Neural cell (in vitro differentiated cells): ENCODE data around the gene C14orf119. TPM values are rescaled to one million over a fixed set of nuclear protein-coding genes. Genes with fewer than 3 reads are reported as not detected.

Experiments
- H2AFZ ChIP-seq: fragments of 200-600, 300-800 bp; sonication (generic), shearing (Covaris generic); 2 replicates; pipeline ENCODE4 v1.6.0; 2014; ENCODE audit warnings: low read depth, mild to moderate bottlenecking, antibody characterized with exemption, low read length, moderate library complexity
- H3F3A ChIP-seq: fragments of 200-600 bp; shearing (Covaris generic); 2 replicates; pipeline ENCODE4 v1.6.1; 2016; ENCODE audit warnings: mild to moderate bottlenecking, moderate library complexity, mixed read lengths, antibody characterized with exemption, low read length; ENCODE audit not compliant: insufficient read depth, poor library complexity, severe bottlenecking
- H3K27ac ChIP-seq: fragments of 200-600, 300-800 bp; sonication (generic), shearing (Covaris generic); 2 replicates; pipeline ENCODE4 v1.5.1; 2014; ENCODE audit warnings: mild to moderate bottlenecking, low read length, moderate library complexity
- H3K27me3 ChIP-seq: fragments of 300-800, 200-600 bp; sonication (generic), shearing (Covaris generic); 2 replicates; pipeline ENCODE4 v1.6.0; 2014; ENCODE audit warnings: mild to moderate bottlenecking, low read depth, low read length, moderate library complexity; ENCODE audit not compliant: insufficient read depth
- H3K36me3 ChIP-seq: fragments of 300-800, 200-600 bp; sonication (generic), shearing (Covaris generic); 2 replicates; pipeline ENCODE4 v1.5.1; 2014; ENCODE audit warnings: mild to moderate bottlenecking, antibody characterized with exemption, low read length, moderate library complexity; ENCODE audit not compliant: insufficient read depth
- H3K4me2 ChIP-seq: fragments of 300-800, 200-600 bp; sonication (generic), shearing (Covaris generic); 2 replicates; pipeline ENCODE4 v1.6.0; 2014; ENCODE audit warnings: mild to moderate bottlenecking, low read length
- H3K4me3 ChIP-seq: fragments of 300-800, 200-600 bp; sonication (generic), shearing (Covaris generic); 2 replicates; pipeline ENCODE4 v1.5.1; 2014; ENCODE audit warnings: mild to moderate bottlenecking, low read length, moderate library complexity
- H3K79me2 ChIP-seq: fragments of 200-600 bp; shearing (Covaris generic); replicated peaks from 2 replicates; pipeline ENCODE4 v1.6.0; 2014; ENCODE audit warnings: mild to moderate bottlenecking, low read length, moderate library complexity; ENCODE audit not compliant: insufficient read depth
- H3K9ac ChIP-seq: fragments of 300-800, 200-600 bp; sonication (generic), shearing (Covaris generic); 2 replicates; pipeline ENCODE4 v1.6.1; 2016; ENCODE audit warnings: mild to moderate bottlenecking, low read length, mixed read lengths
- H3K9me2 ChIP-seq: fragments of 200-600 bp; shearing (Covaris generic); 2 replicates; pipeline ENCODE4 v1.6.1; 2016; ENCODE audit warnings: mild to moderate bottlenecking, low read length, mixed read lengths; ENCODE audit not compliant: insufficient read depth
- H3K9me3 ChIP-seq: fragments of 200-600, 300-800 bp; sonication (generic), shearing (Covaris generic); 2 replicates; pipeline ENCODE4 v1.6.1; 2016; ENCODE audit warnings: mild to moderate bottlenecking, mixed run types, low read length, moderate library complexity, mixed read lengths
- H4K20me1 ChIP-seq: fragments of 200-600 bp; shearing (Covaris generic); 2 replicates; pipeline ENCODE4 v1.6.1; 2016; ENCODE audit warnings: mild to moderate bottlenecking, mixed run types; ENCODE audit not compliant: insufficient read depth
- EP300 ChIP-seq: fragments of 450-650 bp; conservative IDR thresholded peaks from 2 replicates; pipeline ENCODE4 v1.6.1; 2014; ENCODE audit warnings: antibody characterized with exemption, mild to moderate bottlenecking, moderate library complexity; ENCODE audit not compliant: poor library complexity, severe bottlenecking
- EZH2 ChIP-seq: fragments of 200-600, 300-800 bp; shearing (Covaris generic), sonication (generic); IDR thresholded peaks from 2 replicates; pipeline ENCODE4 v1.6.1; 2014; ENCODE audit warnings: antibody characterized with exemption, low read length, borderline replicate concordance, mild to moderate bottlenecking; ENCODE audit not compliant: insufficient read depth, poor library complexity, severe bottlenecking
- MXI1 ChIP-seq: fragments of 450-650 bp; conservative IDR thresholded peaks from 2 replicates; pipeline ENCODE4 v1.6.1; 2014; ENCODE audit warnings: antibody characterized with exemption, mild to moderate bottlenecking; ENCODE audit not compliant: poor library complexity, severe bottlenecking
- POLR2AphosphoS5 ChIP-seq: IDR thresholded peaks from 2 replicates; pipeline ENCODE4 v1.6.1; 2012
- RAD21 ChIP-seq: fragments of 450-650 bp; conservative IDR thresholded peaks from 2 replicates; pipeline ENCODE4 v1.6.1; 2014; ENCODE audit warnings: antibody characterized with exemption, mild to moderate bottlenecking, moderate library complexity
- REST ChIP-seq: IDR thresholded peaks from 2 replicates; pipeline ENCODE4 v1.6.1; 2012; ENCODE audit warnings: borderline replicate concordance
- SMC3 ChIP-seq: fragments of 450-650 bp; conservative IDR thresholded peaks from 2 replicates; pipeline ENCODE4 v1.6.1; 2014; ENCODE audit warnings: antibody characterized with exemption, mild to moderate bottlenecking, moderate library complexity; ENCODE audit not compliant: poor library complexity
- TAF1 ChIP-seq: IDR thresholded peaks from 2 replicates; pipeline ENCODE4 v1.6.1; 2012; ENCODE audit warnings: low read depth
- polyA plus RNA-seq: library from polyadenylated mRNA; depleted of rRNA; stranded (reverse); fragments of >200 nt; gene quantifications from 2 replicates; pipeline ENCODE4 v1.2.3, GENCODE V29; 2014
- TF ChIP-seq, protein P1 (sequence below): fragments of 450-650 bp; IDR thresholded peaks from 2 replicates; pipeline ENCODE4 v1.5.1; 2014; ENCODE audit warnings: antibody characterized with exemption, mild to moderate bottlenecking, moderate library complexity; ENCODE audit not compliant: poor library complexity, severe bottlenecking

C14orf119 gene
- polyA plus RNA-seq, 1 donor from 2014 or later, result 26.4 TPM

DNA sequence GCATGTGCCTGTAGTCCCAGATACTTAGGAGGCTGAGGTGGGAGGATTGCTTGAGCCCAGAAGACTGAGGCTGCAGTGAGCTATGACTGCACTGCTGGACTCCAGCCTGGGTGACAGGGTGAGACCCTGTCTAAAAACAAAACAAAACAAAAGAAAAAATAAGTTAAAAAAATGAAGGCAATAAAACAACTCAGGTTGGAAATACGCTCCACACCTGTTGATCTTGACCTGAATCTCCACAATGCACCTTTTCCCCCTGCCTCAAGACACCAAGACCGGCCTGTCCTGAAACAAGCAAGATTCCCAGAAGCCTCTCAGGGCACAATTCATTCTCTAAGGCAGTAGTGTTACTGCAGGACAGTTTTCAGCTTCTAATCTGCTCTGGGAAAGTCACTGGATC, 44.6 kb downstream of the C14orf119 start:
- no peak overlapping the region for H2AFZ ChIP-seq
- TF ChIP-seq RAD21, result no peak
- TF ChIP-seq, protein P1, sequence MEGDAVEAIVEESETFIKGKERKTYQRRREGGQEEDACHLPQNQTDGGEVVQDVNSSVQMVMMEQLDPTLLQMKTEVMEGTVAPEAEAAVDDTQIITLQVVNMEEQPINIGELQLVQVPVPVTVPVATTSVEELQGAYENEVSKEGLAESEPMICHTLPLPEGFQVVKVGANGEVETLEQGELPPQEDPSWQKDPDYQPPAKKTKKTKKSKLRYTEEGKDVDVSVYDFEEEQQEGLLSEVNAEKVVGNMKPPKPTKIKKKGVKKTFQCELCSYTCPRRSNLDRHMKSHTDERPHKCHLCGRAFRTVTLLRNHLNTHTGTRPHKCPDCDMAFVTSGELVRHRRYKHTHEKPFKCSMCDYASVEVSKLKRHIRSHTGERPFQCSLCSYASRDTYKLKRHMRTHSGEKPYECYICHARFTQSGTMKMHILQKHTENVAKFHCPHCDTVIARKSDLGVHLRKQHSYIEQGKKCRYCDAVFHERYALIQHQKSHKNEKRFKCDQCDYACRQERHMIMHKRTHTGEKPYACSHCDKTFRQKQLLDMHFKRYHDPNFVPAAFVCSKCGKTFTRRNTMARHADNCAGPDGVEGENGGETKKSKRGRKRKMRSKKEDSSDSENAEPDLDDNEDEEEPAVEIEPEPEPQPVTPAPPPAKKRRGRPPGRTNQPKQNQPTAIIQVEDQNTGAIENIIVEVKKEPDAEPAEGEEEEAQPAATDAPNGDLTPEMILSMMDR, result no peak
- TF ChIP-seq EP300, result no peak
- no peak for TF ChIP-seq MXI1
- TF ChIP-seq POLR2AphosphoS5, result no peak
- TF ChIP-seq TAF1, result no peak
- TF ChIP-seq SMC3, result no peak
- TF ChIP-seq REST, result no peak
- TF ChIP-seq EZH2, result no peak
- H3K36me3 ChIP-seq, result no peaks in the 10 kb centered on the region

GRCh38 chr14:23140371-23140770, 45.1 kb downstream of the C14orf119 start:
- H3K4me3 ChIP-seq, result no peak overlapping the region
- no peaks in the 10 kb centered on the region for H3F3A ChIP-seq
- no peak overlapping the region for H2AFZ ChIP-seq
- H3K36me3 ChIP-seq, result no peaks in the 10 kb centered on the region
- no peaks in the 10 kb centered on the region for H3K27me3 ChIP-seq
- H3K4me2 ChIP-seq, result no peak overlapping the region
- TF ChIP-seq, protein P1, result no peak
- TF ChIP-seq SMC3 (no peak), MXI1 (no peak), TAF1 (no peak), EZH2 (no peak)
- H4K20me1 ChIP-seq, result no peaks in the 10 kb centered on the region
- no peak overlapping the region for H3K9ac ChIP-seq
- no peaks in the 10 kb centered on the region for H3K79me2 ChIP-seq
- H3K27ac ChIP-seq, result no peak overlapping the region
- no peaks in the 10 kb centered on the region for H3K9me2 ChIP-seq
- no peaks in the 10 kb centered on the region for H3K9me3 ChIP-seq

More for the DNA sequence above, 44.6 kb downstream of the C14orf119 start:
- H4K20me1 ChIP-seq, result no peaks in the 10 kb centered on the region
- no peaks in the 10 kb centered on the region for H3K9me3 ChIP-seq
- no peak overlapping the region for H3K4me2 ChIP-seq
- no peak overlapping the region for H3K27ac ChIP-seq
- no peaks in the 10 kb centered on the region for H3K79me2 ChIP-seq
- H3K9me2 ChIP-seq, result no peaks in the 10 kb centered on the region
- no peak overlapping the region for H3K9ac ChIP-seq
- H3K27me3 ChIP-seq, result no peaks in the 10 kb centered on the region
- no peaks in the 10 kb centered on the region for H3F3A ChIP-seq
- H3K4me3 ChIP-seq, result no peak overlapping the region
